Measurements from ENCODE around the gene THAP10.

THAP10 gene

DNA sequence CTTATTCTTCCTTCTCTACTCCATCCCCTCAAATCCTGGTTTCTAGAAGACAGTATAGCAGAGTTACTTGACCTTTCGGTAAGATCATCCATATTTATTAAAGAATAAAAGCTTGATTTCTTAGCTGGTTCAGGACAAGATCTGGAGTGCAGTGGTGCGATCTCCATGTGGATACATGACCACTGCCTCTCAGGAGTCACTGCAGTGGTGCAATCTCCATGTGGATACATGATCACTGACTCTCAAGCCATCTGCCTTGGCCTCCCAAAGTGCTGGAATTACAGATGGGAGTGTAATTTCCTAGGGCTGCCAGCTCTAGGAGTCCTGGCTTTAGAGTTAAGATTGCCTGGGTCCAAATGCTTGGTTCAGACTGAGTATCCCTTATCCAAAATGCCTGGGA is 54.8 kb downstream of the THAP10 start:
- Histone ChIP-seq H3K4me3 (ENCODE audit: low read depth, low read length) (no peak overlapping the region), H3K36me3 (ENCODE audit: control insufficient read depth in 2 of 2, insufficient read depth in 1 of 2, low read length in 2 of 2) (peaks cover 7 to 34% of the 10 kb centered on the region in 2 experiments; a peak in 2 of 3 replicates), H3K27ac (ENCODE audit: extremely low read depth, low read depth, low read length) (no peak overlapping the region), H3K4me1 (ENCODE audit: control insufficient read depth, insufficient read depth, low read length) (peaks cover 17% of the 10 kb centered on the region), H3K9me3 (ENCODE audit: control insufficient read depth, insufficient read depth, low read depth, low read length) (no peaks in the 10 kb centered on the region)
- ChIA-PET POLR2A (no interaction called here), CTCF (interaction anchor here (0.5 to 5.6 kb wide), 3 partner anchors 9 to 964 kb away, joined by 3 to 34 read pairs (median 3); no protein-coding TSS in a partner anchor)
- TF ChIP-seq, protein P1, sequence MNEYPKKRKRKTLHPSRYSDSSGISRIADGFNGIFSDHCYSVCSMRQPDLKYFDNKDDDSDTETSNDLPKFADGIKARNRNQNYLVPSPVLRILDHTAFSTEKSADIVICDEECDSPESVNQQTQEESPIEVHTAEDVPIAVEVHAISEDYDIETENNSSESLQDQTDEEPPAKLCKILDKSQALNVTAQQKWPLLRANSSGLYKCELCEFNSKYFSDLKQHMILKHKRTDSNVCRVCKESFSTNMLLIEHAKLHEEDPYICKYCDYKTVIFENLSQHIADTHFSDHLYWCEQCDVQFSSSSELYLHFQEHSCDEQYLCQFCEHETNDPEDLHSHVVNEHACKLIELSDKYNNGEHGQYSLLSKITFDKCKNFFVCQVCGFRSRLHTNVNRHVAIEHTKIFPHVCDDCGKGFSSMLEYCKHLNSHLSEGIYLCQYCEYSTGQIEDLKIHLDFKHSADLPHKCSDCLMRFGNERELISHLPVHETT (tag by site-specific recombination; IDR thresholded peaks at IDR 0.05), result no peak
- TF ChIP-seq, protein P2, sequence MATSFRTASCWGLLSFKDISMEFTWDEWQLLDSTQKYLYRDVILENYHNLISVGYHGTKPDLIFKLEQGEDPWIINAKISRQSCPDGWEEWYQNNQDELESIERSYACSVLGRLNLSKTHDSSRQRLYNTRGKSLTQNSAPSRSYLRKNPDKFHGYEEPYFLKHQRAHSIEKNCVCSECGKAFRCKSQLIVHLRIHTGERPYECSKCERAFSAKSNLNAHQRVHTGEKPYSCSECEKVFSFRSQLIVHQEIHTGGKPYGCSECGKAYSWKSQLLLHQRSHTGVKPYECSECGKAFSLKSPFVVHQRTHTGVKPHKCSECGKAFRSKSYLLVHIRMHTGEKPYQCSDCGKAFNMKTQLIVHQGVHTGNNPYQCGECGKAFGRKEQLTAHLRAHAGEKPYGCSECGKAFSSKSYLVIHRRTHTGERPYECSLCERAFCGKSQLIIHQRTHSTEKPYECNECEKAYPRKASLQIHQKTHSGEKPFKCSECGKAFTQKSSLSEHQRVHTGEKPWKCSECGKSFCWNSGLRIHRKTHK (tag by site-specific recombination; IDR thresholded peaks at IDR 0.05), result no peak
- TF ChIP-seq, protein P3, sequence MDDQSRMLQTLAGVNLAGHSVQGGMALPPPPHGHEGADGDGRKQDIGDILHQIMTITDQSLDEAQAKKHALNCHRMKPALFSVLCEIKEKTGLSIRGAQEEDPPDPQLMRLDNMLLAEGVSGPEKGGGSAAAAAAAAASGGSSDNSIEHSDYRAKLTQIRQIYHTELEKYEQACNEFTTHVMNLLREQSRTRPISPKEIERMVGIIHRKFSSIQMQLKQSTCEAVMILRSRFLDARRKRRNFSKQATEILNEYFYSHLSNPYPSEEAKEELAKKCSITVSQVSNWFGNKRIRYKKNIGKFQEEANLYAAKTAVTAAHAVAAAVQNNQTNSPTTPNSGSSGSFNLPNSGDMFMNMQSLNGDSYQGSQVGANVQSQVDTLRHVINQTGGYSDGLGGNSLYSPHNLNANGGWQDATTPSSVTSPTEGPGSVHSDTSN (CRISPR knock-in tag; IDR thresholded peaks at IDR 0.05), result no peak
- no peak for TF ChIP-seq ZNF146 (tag by site-specific recombination; IDR thresholded peaks at IDR 0.05)

DNA sequence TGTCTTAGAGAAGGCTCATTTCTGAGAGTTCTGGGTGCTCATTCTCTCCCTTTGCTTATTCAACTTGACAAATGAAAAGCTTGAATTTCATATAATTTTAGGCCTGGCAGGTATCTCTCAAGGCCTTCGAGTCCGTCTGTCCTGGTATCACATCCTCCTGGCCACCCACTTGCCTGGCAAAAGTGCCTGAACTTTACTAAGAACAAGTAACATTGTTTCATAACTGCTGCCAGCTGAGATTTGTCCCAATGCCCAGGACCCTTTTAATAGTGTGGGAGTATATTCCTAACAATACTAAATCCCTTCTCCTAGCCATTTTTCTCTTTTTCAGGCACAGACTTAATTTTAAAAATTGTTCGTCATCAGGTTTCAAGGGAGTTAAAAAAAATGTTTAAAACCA is 56.4 kb downstream of the THAP10 start:
- Histone ChIP-seq H3K4me1 (ENCODE audit: control insufficient read depth, insufficient read depth, low read length) (peaks cover 17% of the 10 kb centered on the region), H3K36me3 (ENCODE audit: control insufficient read depth in 2 of 2, insufficient read depth in 1 of 2, low read length in 2 of 2) (peaks cover 7 to 50% of the 10 kb centered on the region in 2 experiments; a peak in 2 of 3 replicates), H3K27ac (ENCODE audit: extremely low read depth, low read depth, low read length) (no peak overlapping the region), H3K4me3 (ENCODE audit: low read depth, low read length) (no peak overlapping the region), H3K9me3 (ENCODE audit: control insufficient read depth, insufficient read depth, low read depth, low read length) (no peaks in the 10 kb centered on the region)
- ChIA-PET CTCF (interaction anchor here (0.6 to 5.6 kb wide), 6 partner anchors 10 to 39 kb away, joined by 3 to 34 read pairs (median 3); partner anchors contain the start of gene LARP6), POLR2A (no interaction called here)
- TF ChIP-seq, protein P4, sequence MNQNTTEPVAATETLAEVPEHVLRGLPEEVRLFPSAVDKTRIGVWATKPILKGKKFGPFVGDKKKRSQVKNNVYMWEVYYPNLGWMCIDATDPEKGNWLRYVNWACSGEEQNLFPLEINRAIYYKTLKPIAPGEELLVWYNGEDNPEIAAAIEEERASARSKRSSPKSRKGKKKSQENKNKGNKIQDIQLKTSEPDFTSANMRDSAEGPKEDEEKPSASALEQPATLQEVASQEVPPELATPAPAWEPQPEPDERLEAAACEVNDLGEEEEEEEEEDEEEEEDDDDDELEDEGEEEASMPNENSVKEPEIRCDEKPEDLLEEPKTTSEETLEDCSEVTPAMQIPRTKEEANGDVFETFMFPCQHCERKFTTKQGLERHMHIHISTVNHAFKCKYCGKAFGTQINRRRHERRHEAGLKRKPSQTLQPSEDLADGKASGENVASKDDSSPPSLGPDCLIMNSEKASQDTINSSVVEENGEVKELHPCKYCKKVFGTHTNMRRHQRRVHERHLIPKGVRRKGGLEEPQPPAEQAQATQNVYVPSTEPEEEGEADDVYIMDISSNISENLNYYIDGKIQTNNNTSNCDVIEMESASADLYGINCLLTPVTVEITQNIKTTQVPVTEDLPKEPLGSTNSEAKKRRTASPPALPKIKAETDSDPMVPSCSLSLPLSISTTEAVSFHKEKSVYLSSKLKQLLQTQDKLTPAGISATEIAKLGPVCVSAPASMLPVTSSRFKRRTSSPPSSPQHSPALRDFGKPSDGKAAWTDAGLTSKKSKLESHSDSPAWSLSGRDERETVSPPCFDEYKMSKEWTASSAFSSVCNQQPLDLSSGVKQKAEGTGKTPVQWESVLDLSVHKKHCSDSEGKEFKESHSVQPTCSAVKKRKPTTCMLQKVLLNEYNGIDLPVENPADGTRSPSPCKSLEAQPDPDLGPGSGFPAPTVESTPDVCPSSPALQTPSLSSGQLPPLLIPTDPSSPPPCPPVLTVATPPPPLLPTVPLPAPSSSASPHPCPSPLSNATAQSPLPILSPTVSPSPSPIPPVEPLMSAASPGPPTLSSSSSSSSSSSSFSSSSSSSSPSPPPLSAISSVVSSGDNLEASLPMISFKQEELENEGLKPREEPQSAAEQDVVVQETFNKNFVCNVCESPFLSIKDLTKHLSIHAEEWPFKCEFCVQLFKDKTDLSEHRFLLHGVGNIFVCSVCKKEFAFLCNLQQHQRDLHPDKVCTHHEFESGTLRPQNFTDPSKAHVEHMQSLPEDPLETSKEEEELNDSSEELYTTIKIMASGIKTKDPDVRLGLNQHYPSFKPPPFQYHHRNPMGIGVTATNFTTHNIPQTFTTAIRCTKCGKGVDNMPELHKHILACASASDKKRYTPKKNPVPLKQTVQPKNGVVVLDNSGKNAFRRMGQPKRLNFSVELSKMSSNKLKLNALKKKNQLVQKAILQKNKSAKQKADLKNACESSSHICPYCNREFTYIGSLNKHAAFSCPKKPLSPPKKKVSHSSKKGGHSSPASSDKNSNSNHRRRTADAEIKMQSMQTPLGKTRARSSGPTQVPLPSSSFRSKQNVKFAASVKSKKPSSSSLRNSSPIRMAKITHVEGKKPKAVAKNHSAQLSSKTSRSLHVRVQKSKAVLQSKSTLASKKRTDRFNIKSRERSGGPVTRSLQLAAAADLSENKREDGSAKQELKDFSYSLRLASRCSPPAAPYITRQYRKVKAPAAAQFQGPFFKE (tag by site-specific recombination; IDR thresholded peaks at IDR 0.05; ENCODE audit: borderline replicate concordance), result no peak
- TF ChIP-seq GLIS2 (tag by site-specific recombination; IDR thresholded peaks at IDR 0.05) (no peak), ZIC2 (tag by site-specific recombination; IDR thresholded peaks at IDR 0.05) (no peak), ZBTB8A (tag by site-specific recombination; IDR thresholded peaks at IDR 0.05) (no peak), ZNF747 (tag by site-specific recombination; IDR thresholded peaks at IDR 0.05) (no peak), ZNF670 (tag by site-specific recombination; IDR thresholded peaks at IDR 0.05; ENCODE audit: low read depth) (no peak), ZNF654 (tag by site-specific recombination; IDR thresholded peaks at IDR 0.05; ENCODE audit: low read depth) (no peak), ZNF843 (tag by site-specific recombination; IDR thresholded peaks at IDR 0.05) (no peak), ZNF248 (tag by site-specific recombination; IDR thresholded peaks at IDR 0.05) (no peak), ZSCAN16 (tag by site-specific recombination; IDR thresholded peaks at IDR 0.05) (no peak)
- TF ChIP-seq, protein P5, sequence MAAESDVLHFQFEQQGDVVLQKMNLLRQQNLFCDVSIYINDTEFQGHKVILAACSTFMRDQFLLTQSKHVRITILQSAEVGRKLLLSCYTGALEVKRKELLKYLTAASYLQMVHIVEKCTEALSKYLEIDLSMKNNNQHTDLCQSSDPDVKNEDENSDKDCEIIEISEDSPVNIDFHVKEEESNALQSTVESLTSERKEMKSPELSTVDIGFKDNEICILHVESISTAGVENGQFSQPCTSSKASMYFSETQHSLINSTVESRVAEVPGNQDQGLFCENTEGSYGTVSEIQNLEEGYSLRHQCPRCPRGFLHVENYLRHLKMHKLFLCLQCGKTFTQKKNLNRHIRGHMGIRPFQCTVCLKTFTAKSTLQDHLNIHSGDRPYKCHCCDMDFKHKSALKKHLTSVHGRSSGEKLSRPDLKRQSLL (tag by site-specific recombination; IDR thresholded peaks at IDR 0.05), result no peak
